Mucosa of rectum (tissue), 2 donors: ENCODE measurements around the gene KRT1.

Experiments used
- H3K27ac ChIP-seq, 2 donors: one replicate each; pipeline ENCODE4 v1.7.0; 2013; ENCODE audit warnings: inconsistent platforms in 2 of 2, low read depth in 2 of 2, low read length in 2 of 2
- H3K27me3 ChIP-seq, 2 donors: one replicate each; pipeline ENCODE4 v1.7.0; 2013; ENCODE audit warnings: low read length in 2 of 2; ENCODE audit not compliant: control insufficient read depth in 2 of 2, insufficient read depth in 2 of 2
- H3K36me3 ChIP-seq, 2 donors: one replicate each; pipeline ENCODE4 v1.7.0; 2013; ENCODE audit warnings: low read length in 2 of 2; ENCODE audit not compliant: control insufficient read depth in 2 of 2, insufficient read depth in 2 of 2
- H3K4me1 ChIP-seq, 2 donors: one replicate each; pipeline ENCODE4 v1.7.0; 2013; ENCODE audit warnings: low read length in 2 of 2, mild to moderate bottlenecking in 1 of 2; ENCODE audit not compliant: control insufficient read depth in 2 of 2, insufficient read depth in 2 of 2
- H3K4me3 ChIP-seq, 2 donors: one replicate each; pipeline ENCODE4 v1.7.0; 2013; ENCODE audit warnings: low read length in 2 of 2
- H3K9ac ChIP-seq, 2 donors: one replicate each; pipeline ENCODE4 v1.7.0; 2013; ENCODE audit warnings: low read length in 2 of 2, low read depth in 1 of 2, mild to moderate bottlenecking in 1 of 2
- H3K9me3 ChIP-seq, 2 donors: one replicate each; pipeline ENCODE4 v1.7.0; 2013; ENCODE audit warnings: low read length in 2 of 2; ENCODE audit not compliant: control insufficient read depth in 2 of 2
- donor health status: healthy.
- donor health status: Normal muscosa, but diverticular disease.

KRT1 gene

DNA sequence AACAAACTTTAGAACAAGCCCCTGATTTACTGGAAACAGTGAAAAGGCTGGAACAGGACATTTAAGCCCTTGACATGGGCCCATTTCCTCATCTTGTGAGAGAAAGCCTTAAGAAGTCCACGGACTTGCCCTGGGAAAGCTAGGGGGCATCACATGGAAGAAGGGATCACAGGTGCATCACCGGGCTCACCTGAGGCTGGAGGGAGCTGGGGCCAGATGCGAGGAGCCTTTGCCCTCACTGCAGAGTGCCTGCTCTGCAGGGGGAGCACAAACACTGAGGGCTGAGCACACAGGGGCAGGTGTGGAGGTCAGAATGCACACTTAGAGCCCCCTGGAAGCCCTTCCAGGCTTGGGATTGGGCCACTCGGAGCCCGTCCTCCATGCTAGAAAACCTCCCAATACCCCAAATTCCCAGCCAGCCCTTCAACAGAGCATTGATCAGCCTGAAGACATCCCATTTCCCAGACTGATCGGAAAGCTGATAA, 5.2 kb upstream of the KRT1 start:
- H3K27me3 ChIP-seq, result peaks cover 4 to 8% of the 10 kb centered on the region in 2 donors
- H3K4me3 ChIP-seq, result no peak overlapping the region
- H3K9ac ChIP-seq, result no peak overlapping the region
- H3K9me3 ChIP-seq, result no peaks in the 10 kb centered on the region
- no peaks in the 10 kb centered on the region for H3K36me3 ChIP-seq
- no peak overlapping the region for H3K27ac ChIP-seq
- peaks cover 0 to 16% of the 10 kb centered on the region in 2 donors for H3K4me1 ChIP-seq

DNA sequence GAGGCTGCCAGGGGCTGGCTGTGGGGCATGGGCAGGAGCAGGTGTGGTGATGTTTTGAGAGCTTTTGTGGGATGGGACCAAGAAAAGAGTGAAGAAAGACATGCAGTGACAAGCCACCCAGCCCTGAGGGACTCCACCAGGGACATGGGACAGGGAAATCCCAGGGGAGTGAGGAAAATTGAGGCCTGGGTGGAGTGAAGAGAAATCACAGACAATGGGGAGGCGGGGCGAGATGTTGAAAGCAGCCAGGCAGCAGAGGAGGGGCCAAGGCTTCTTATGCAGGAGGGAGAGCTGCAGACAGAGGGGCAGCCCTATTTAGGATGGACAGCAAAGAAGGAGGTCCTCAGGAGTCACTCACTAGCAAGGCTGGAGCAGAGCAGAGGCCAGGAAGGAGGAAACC, 4.2 kb upstream of the KRT1 start:
- no peaks in the 10 kb centered on the region for H3K36me3 ChIP-seq
- peaks cover 0 to under 1% of the 10 kb centered on the region in 2 donors for H3K27me3 ChIP-seq
- H3K27ac ChIP-seq, result no peak overlapping the region
- no peak overlapping the region for H3K9ac ChIP-seq
- peaks cover 0 to 16% of the 10 kb centered on the region in 2 donors for H3K4me1 ChIP-seq
- no peaks in the 10 kb centered on the region for H3K9me3 ChIP-seq
- no peak overlapping the region for H3K4me3 ChIP-seq

DNA sequence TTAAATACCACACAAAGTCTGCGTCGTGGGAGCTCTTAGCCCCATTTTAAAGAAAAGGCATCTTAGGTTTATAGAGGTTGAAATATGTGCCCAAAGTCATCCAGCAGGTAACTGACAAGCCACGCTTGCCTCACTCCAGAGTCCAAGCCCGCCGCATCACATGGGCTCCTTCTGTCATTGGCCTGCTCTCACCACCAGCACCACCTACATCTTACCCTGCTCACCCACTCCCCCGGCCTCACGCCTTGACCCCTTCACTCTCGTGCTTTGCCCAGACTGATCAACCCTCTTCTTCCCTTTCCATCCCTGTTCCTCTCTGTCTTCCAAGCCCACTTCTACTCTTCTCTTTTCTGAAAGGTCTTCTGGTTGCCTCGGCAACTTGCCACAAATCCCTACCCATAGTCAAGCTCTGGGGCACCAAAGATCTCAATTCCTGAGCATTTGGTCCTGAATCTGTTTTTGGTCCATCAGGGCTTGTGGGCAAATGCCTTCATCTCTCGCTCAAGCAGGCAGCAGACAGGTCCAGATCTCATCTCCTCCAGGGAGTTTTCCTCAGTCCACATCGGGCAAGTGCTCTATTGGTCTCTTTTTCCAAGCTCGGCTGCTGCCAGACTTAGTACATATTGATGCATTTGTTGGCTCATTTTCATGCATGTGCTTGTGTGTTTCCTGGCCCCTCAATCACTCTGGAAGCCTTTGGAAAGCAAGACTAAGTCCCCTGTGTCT, 3.5 kb upstream of the KRT1 start:
- H3K9me3 ChIP-seq, result no peaks in the 10 kb centered on the region
- H3K27me3 ChIP-seq, result peaks cover 0 to 2% of the 10 kb centered on the region in 2 donors
- H3K9ac ChIP-seq, result no peak overlapping the region
- no peaks in the 10 kb centered on the region for H3K36me3 ChIP-seq
- no peak overlapping the region for H3K27ac ChIP-seq
- peaks cover 0 to 16% of the 10 kb centered on the region in 2 donors for H3K4me1 ChIP-seq
- H3K4me3 ChIP-seq, result no peak overlapping the region

DNA sequence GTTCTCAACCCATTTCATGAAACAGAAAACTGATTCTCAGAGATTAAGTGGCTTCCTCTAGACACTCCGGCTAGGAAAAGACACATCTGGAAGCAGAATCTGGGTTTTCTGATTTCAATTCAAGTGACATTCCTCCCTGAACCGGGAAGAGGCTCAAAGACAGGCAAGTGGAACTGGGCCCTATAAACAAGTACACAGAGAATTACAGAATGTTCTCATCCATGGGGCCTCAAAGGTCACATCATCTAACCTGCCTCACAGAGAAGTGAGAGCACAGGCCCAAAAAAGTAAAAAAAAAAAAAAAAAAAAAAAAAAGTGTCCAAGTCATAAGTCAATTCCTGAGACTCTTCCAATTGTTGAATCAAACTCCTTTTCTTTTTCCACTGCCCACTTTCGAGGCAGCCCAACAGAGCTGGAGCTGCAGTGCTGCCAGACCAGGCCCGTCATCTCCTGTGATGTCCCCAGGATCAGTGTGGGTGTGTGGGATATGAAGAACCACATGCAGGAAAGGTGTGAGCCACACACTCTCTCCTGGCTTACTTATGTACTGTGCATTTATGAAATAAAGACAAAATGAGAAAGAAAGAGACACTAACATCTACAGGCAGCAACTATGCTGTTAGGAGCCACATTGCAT, 2.8 kb upstream of the KRT1 start:
- no peak overlapping the region for H3K9ac ChIP-seq
- H3K36me3 ChIP-seq, result no peaks in the 10 kb centered on the region
- no peak overlapping the region for H3K4me3 ChIP-seq
- H3K27ac ChIP-seq, result no peak overlapping the region
- peaks cover 0 to 16% of the 10 kb centered on the region in 2 donors for H3K4me1 ChIP-seq
- no peaks in the 10 kb centered on the region for H3K9me3 ChIP-seq
- peaks cover 0 to 2% of the 10 kb centered on the region in 2 donors for H3K27me3 ChIP-seq

DNA sequence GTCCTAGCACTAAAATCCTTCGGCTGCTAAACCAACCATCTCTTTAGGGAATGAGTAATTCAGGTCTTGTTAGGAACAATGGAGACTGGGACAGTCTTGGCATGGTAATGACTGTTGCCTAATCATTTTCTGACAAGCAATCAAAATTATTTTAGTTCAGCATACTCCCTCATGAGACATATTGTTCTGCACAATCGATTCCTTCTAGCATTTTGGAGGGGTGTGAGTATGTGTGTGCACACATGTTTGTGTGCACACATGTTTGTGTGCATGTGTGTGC, 2.1 kb upstream of the KRT1 start:
- Histone ChIP-seq H3K27me3 (peaks cover 0 to 2% of the 10 kb centered on the region in 2 donors), H3K36me3 (no peaks in the 10 kb centered on the region), H3K4me1 (peaks cover 0 to 8% of the 10 kb centered on the region in 2 donors), H3K9ac (no peak overlapping the region), H3K9me3 (no peaks in the 10 kb centered on the region), H3K27ac (no peak overlapping the region), H3K4me3 (no peak overlapping the region)

DNA sequence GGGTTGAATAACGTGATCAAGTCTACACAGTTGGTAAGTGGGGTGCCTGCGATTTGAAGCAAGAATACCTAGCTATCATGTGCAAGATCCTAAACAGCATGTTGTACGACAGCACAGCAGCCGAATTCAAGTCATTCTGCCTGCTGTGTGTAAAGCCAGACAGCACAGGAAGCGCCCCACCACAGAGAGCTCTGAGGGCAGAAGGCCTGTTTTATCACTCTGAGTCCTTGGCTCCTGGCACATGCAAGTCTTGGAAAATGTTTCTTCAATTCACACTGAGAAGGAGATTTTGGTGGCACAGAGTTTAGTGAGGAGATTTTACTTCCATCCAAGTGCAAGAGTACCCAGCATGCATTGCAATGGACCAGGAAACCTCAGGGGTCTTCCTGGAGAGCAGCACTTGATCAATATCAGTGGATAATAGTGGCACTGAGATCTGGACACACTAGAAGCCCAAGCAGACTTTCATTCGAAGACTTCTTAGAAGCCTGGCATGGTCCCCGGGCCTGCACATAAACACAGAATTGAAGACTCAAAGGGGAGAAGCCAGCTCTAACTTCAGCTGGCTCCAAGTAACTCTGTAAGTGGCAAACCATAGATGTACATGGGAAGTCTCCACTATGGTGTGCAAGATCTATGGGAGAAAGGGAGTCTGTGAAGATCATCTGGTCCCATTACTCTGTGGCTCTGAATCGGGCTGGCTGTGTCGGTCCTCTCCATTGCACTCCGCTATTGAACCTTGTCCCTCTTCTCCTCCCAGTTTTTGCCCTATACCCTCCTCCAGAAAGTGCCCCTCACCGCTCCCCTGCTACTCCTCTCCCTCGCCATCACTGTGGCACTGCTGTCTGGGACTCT, 1.5 kb upstream of the KRT1 start:
- Histone ChIP-seq H3K27ac (no peak overlapping the region), H3K4me1 (peaks cover 0 to 6% of the 10 kb centered on the region in 2 donors), H3K9me3 (no peaks in the 10 kb centered on the region), H3K36me3 (no peaks in the 10 kb centered on the region), H3K4me3 (no peak overlapping the region), H3K27me3 (peaks cover 0 to 2% of the 10 kb centered on the region in 2 donors), H3K9ac (no peak overlapping the region)

DNA sequence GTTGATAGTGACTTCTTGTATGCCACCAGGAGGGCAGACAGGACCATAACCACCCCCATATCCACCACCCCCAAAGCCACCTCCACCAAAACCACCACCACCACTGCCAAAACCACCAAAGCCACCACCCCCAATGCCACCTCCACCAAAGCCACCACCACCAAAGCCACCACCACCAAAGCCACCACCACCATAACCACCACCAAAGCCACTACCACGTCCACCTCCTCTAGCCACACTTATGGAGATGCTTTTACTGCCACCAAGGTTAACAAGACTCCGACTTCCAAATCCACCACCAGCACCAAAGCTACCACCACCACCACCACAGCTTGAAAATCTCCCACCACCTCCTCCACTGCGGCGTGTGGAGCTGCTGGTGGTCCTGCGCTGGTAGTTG, 332 bp downstream of the KRT1 start:
- no peaks in the 10 kb centered on the region for H3K36me3 ChIP-seq
- no peak overlapping the region for H3K4me3 ChIP-seq
- peaks cover 0 to 2% of the 10 kb centered on the region in 2 donors for H3K27me3 ChIP-seq
- no peaks in the 10 kb centered on the region for H3K4me1 ChIP-seq
- H3K9ac ChIP-seq, result no peak overlapping the region
- H3K27ac ChIP-seq, result no peak overlapping the region
- no peaks in the 10 kb centered on the region for H3K9me3 ChIP-seq

DNA sequence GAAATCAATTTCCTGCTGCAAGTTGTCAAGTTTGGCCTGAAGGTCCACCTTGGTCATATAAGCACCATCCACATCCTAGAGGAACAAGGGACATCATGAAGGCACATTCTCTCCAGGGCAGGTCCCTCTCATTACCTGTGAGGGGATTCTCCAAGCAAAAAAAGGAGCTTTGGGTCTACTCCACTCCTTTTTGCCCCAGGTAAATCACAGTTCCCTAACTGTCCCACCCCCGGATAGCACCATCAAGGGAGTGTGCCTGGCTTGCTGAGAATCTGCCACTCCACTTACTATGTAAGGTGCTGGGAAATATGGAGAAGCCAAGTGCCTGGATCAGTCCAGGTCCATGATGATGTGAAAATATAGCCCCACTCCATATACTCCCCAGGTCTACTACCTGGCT, 2.5 kb downstream of the KRT1 start:
- Histone ChIP-seq H3K9ac (no peak overlapping the region), H3K4me3 (no peak overlapping the region), H3K27ac (no peak overlapping the region), H3K9me3 (no peaks in the 10 kb centered on the region), H3K36me3 (no peaks in the 10 kb centered on the region), H3K27me3 (peaks cover 0 to 2% of the 10 kb centered on the region in 2 donors), H3K4me1 (no peaks in the 10 kb centered on the region)

DNA sequence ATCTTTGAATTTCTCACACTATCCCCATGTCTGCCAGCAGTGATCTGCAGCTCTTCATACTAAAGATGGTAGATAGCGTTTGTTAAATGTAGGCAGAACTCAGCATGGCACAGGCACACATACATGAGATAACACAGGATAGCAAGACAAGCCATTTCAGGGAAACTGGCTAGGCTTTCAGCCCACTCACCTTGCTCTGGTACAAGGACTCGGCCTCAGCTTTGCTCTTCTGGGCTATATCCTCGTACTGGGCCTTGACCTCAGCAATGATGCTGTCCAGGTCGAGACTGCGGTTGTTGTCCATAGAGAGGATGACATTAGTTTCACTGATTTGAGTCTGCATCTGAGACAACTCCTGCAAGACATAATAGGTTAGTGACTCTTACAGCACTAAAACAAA, 3.1 kb downstream of the KRT1 start:
- no peaks in the 10 kb centered on the region for H3K4me1 ChIP-seq
- no peak overlapping the region for H3K27ac ChIP-seq
- H3K27me3 ChIP-seq, result peaks cover 0 to 2% of the 10 kb centered on the region in 2 donors

DNA sequence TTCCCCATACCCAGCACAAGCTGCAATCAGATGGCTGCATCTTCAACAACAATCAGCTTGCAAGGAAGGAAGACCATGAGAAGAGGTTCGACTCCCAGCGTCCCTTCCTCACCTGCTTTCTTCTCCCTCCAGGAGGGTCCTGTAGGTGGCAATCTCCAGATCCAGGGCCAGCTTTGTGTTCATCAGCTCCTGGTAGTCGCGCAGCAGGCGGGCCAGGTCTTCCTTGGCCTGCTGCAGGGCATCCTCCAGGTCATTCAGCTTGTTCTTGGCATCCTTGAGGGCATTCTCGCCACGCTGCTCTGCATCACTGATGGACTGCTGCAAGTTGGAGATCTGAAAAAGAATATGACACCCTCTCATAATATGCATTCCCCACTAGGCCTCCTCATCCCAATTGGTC, 4.0 kb downstream of the KRT1 start:
- peaks cover 0 to 2% of the 10 kb centered on the region in 2 donors for H3K27me3 ChIP-seq
- no peaks in the 10 kb centered on the region for H3K4me1 ChIP-seq
- no peaks in the 10 kb centered on the region for H3K36me3 ChIP-seq
- no peak overlapping the region for H3K4me3 ChIP-seq
- H3K27ac ChIP-seq, result no peak overlapping the region
- H3K9me3 ChIP-seq, result no peaks in the 10 kb centered on the region
- H3K9ac ChIP-seq, result no peak overlapping the region

More for the DNA sequence above, 3.1 kb downstream of the KRT1 start:
- Histone ChIP-seq H3K9me3 (no peaks in the 10 kb centered on the region), H3K36me3 (no peaks in the 10 kb centered on the region), H3K4me3 (no peak overlapping the region), H3K9ac (no peak overlapping the region)
